ENCODE results near the gene MLPH.
A peak's percentile ranks its signal among the peaks of the same experiment; 100 is the strongest.

DNA sequence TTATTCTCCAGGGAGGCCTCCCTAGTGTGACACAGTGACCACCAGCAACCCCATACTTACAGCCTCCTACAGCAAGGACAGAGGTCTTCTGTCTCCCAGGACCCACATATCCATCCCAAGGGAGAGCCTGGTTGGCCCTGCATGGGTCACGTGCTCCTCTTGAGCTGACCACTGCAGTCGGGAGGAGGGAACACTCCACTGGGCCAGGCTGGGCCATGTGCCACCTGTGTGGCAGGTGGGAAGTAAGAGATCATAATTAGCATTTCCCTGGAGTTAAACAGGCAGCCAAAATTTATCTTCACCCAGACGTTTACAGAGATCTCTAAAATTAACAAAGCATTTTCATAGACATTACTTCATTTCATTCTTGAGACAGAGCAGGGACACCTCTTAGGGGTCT is 33.4 kb upstream of the MLPH start:
- TF ChIP-seq HMG20B (CRISPR knock-in tag; conservative IDR thresholded peaks at IDR 0.05): no peak
- TF ChIP-seq, protein P1, sequence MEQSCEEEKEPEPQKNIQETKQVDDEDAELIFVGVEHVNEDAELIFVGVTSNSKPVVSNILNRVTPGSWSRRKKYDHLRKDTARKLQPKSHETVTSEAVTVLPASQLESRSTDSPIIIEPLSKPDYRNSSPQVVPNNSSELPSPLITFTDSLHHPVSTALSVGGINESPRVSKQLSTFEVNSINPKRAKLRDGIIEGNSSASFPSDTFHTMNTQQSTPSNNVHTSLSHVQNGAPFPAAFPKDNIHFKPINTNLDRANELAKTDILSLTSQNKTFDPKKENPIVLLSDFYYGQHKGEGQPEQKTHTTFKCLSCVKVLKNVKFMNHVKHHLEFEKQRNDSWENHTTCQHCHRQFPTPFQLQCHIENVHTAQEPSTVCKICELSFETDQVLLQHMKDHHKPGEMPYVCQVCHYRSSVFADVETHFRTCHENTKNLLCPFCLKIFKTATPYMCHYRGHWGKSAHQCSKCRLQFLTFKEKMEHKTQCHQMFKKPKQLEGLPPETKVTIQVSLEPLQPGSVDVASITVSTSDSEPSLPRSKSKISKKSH (CRISPR knock-in tag; IDR thresholded peaks at IDR 0.05; ENCODE audit: borderline replicate concordance): no peak
- TF ChIP-seq ZNF232 (CRISPR knock-in tag; IDR thresholded peaks at IDR 0.05; ENCODE audit: borderline replicate concordance): no peak
- TF ChIP-seq EZH2 (conservative IDR thresholded peaks at IDR 0.05; ENCODE audit: low read depth, low read length): no peak
- no peak for TF ChIP-seq TBL1XR1 (IDR thresholded peaks at IDR 0.05; ENCODE audit: borderline replicate concordance, low read length, partially characterized antibody)
- TF ChIP-seq, protein P2, sequence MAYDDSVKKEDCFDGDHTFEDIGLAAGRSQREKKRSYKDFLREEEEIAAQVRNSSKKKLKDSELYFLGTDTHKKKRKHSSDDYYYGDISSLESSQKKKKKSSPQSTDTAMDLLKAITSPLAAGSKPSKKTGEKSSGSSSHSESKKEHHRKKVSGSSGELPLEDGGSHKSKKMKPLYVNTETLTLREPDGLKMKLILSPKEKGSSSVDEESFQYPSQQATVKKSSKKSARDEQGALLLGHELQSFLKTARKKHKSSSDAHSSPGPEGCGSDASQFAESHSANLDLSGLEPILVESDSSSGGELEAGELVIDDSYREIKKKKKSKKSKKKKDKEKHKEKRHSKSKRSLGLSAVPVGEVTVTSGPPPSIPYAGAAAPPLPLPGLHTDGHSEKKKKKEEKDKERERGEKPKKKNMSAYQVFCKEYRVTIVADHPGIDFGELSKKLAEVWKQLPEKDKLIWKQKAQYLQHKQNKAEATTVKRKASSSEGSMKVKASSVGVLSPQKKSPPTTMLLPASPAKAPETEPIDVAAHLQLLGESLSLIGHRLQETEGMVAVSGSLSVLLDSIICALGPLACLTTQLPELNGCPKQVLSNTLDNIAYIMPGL (CRISPR knock-in tag; IDR thresholded peaks at IDR 0.05; ENCODE audit: borderline replicate concordance in 1 of 2, low read depth in 1 of 2): no peak
- TF ChIP-seq, protein P3, sequence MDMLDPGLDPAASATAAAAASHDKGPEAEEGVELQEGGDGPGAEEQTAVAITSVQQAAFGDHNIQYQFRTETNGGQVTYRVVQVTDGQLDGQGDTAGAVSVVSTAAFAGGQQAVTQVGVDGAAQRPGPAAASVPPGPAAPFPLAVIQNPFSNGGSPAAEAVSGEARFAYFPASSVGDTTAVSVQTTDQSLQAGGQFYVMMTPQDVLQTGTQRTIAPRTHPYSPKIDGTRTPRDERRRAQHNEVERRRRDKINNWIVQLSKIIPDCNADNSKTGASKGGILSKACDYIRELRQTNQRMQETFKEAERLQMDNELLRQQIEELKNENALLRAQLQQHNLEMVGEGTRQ (IDR thresholded peaks at IDR 0.05; ENCODE audit: low read depth, low read length): peak; percentile 20; the same call in 1 of the 2 replicates
- TF ChIP-seq, protein P3 (CRISPR knock-in tag; IDR thresholded peaks at IDR 0.05; ENCODE audit: borderline replicate concordance): no peak
- TF ChIP-seq, protein P4, sequence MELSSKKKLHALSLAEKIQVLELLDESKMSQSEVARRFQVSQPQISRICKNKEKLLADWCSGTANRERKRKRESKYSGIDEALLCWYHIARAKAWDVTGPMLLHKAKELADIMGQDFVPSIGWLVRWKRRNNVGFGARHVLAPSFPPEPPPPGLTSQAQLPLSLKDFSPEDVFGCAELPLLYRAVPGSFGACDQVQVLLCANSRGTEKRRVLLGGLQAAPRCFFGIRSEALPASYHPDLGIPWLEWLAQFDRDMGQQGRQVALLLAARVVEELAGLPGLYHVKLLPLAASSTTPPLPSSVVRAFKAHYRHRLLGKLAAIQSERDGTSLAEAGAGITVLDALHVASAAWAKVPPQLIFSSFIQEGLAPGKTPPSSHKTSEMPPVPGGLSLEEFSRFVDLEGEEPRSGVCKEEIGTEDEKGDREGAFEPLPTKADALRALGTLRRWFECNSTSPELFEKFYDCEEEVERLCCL (CRISPR knock-in tag; IDR thresholded peaks at IDR 0.05; ENCODE audit: borderline replicate concordance): no peak
- no peak for TF ChIP-seq ZBTB7A (CRISPR knock-in tag; IDR thresholded peaks at IDR 0.05)
- no peak for TF ChIP-seq KLF15 (CRISPR knock-in tag; IDR thresholded peaks at IDR 0.05; ENCODE audit: borderline replicate concordance)
- TF ChIP-seq, protein P5, sequence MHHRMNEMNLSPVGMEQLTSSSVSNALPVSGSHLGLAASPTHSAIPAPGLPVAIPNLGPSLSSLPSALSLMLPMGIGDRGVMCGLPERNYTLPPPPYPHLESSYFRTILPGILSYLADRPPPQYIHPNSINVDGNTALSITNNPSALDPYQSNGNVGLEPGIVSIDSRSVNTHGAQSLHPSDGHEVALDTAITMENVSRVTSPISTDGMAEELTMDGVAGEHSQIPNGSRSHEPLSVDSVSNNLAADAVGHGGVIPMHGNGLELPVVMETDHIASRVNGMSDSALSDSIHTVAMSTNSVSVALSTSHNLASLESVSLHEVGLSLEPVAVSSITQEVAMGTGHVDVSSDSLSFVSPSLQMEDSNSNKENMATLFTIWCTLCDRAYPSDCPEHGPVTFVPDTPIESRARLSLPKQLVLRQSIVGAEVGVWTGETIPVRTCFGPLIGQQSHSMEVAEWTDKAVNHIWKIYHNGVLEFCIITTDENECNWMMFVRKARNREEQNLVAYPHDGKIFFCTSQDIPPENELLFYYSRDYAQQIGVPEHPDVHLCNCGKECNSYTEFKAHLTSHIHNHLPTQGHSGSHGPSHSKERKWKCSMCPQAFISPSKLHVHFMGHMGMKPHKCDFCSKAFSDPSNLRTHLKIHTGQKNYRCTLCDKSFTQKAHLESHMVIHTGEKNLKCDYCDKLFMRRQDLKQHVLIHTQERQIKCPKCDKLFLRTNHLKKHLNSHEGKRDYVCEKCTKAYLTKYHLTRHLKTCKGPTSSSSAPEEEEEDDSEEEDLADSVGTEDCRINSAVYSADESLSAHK (CRISPR knock-in tag; IDR thresholded peaks at IDR 0.05; ENCODE audit: borderline replicate concordance): no peak
